Body of pancreas (tissue), 4 donors: ENCODE results near the gene TNRC6B. TPM values are rescaled to one million over a fixed set of nuclear protein-coding genes. Genes with fewer than 3 reads are reported as not detected.
"Not testable (repeated sequence)": the region's sequence is repeated elsewhere in the genome, so short reads cannot be mapped to it uniquely, and the experiment has no call there.

Experiments used
- ATAC-seq: fragments of 150-250 bp; one replicate; pipeline ENCODE4 v1.9.1; 2016
- DNase-seq, 4 donors: peaks; one replicate each; pipeline ENCODE4 v3.0.0-alpha.2; 2019
- H3K27ac ChIP-seq, 4 donors: fragments of 200-600 bp; sonication (generic); 1 replicate in 3 of 4; 2 replicates in 1 of 4; pipeline versions ENCODE4 v1.5.1 to v1.6.1; 2016 to 2019; ENCODE audit warnings: mild to moderate bottlenecking in 1 of 4, mixed read lengths in 1 of 4, moderate library complexity in 1 of 4
- H3K27me3 ChIP-seq, 2 donors: fragments of 200-600 bp; sonication (generic); one replicate each; pipeline ENCODE4 v1.6.0; 2016; ENCODE audit warnings: mild to moderate bottlenecking in 1 of 2
- H3K36me3 ChIP-seq, 2 donors: fragments of 200-600 bp; sonication (generic); replicated peaks in 1 of 2; 2 replicates each; pipeline ENCODE4 v1.5.1; 2016; ENCODE audit warnings: low read depth in 2 of 2; ENCODE audit not compliant: insufficient read depth in 1 of 2
- H3K4me1 ChIP-seq: fragments of 200-600 bp; sonication (generic); one replicate; pipeline ENCODE4 v1.6.0; 2016
- H3K4me3 ChIP-seq, 2 donors: fragments of 200-600 bp; sonication (generic); 1 replicate in 1 of 2; 2 replicates in 1 of 2; pipeline ENCODE4 v1.5.1; 2016 to 2019
- H3K9me3 ChIP-seq, 3 donors: fragments of 200-600 bp; sonication (generic); 1 replicate in 2 of 3; 2 replicates in 1 of 3; pipeline ENCODE4 v1.5.1; 2016
- POLR2A ChIP-seq, 3 donors: fragments of 450-650 bp; IDR thresholded peaks; one replicate each; pipeline ENCODE4 v1.6.1; 2016; ENCODE audit warnings: antibody characterized with exemption in 3 of 3, mild to moderate bottlenecking in 2 of 3
- WGBS, 2 donors: methylation state at CpG; one replicate each; pipeline ENCODE4 v1.1.5; 2017; 5-methylcytosine and 5-hydroxymethylcytosine counted together
- intact Hi-C: fragments of 100-400 bp; cut with DNase I; formaldehyde crosslinking; loops from one replicate; pipeline ENCODE4 v1.15.1; 2023
- total RNA-seq, 2 donors: library from RNA; depleted of rRNA; stranded (reverse); fragments of >200 nt; gene quantifications; one replicate each; pipeline ENCODE4 v1.1.0, GENCODE V29; 2016
- TF ChIP-seq, protein P1 (sequence below), 7 experiments: fragments of 450-650 bp in 4 of 7; fragments of 200-600 bp in 3 of 7; sonication (generic) in 3 of 7; IDR thresholded peaks; one replicate each; pipeline ENCODE4 v1.5.1; 2016 to 2019; ENCODE audit warnings: antibody characterized with exemption in 7 of 7

TNRC6B gene
- total RNA-seq, 2 donors from 2014 or later, result 25.2 to 39.9 TPM

DNA sequence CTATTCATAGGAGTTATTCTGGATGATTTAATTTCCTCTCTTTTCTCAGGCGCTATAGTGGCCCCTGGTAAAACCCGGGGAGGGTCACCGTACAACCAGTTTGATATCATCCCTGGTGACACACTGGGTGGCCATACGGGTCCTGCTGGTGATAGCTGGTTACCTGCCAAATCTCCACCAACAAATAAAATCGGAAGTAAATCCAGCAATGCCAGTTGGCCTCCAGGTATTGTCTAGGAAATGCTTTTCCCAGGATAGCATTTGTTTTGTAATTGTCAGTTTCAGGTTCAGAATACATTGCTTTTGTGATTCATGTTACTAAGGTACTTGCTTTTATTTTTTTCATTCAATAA is 133.0 kb downstream of the TNRC6B start:
- WGBS, 2 donors, result 72 to 81% methylated on average over 5 of the region's 5 CpGs
- DNase-seq (no peak), ATAC-seq (no peak)
- intact Hi-C loops, result no loop called here
- H3K27ac ChIP-seq, result no peak overlapping the region
- no peak overlapping the region for H3K4me3 ChIP-seq
- no peaks in the 10 kb centered on the region for H3K27me3 ChIP-seq
- no peaks in the 10 kb centered on the region for H3K4me1 ChIP-seq
- no peaks in the 10 kb centered on the region for H3K9me3 ChIP-seq
- H3K36me3 ChIP-seq, result peaks cover 8 to 28% of the 10 kb centered on the region in 2 donors
- TF ChIP-seq, protein P1, sequence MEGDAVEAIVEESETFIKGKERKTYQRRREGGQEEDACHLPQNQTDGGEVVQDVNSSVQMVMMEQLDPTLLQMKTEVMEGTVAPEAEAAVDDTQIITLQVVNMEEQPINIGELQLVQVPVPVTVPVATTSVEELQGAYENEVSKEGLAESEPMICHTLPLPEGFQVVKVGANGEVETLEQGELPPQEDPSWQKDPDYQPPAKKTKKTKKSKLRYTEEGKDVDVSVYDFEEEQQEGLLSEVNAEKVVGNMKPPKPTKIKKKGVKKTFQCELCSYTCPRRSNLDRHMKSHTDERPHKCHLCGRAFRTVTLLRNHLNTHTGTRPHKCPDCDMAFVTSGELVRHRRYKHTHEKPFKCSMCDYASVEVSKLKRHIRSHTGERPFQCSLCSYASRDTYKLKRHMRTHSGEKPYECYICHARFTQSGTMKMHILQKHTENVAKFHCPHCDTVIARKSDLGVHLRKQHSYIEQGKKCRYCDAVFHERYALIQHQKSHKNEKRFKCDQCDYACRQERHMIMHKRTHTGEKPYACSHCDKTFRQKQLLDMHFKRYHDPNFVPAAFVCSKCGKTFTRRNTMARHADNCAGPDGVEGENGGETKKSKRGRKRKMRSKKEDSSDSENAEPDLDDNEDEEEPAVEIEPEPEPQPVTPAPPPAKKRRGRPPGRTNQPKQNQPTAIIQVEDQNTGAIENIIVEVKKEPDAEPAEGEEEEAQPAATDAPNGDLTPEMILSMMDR (IDR thresholded peaks at IDR 0.05), result no peak
- no peak for TF ChIP-seq POLR2A (IDR thresholded peaks at IDR 0.05)

DNA sequence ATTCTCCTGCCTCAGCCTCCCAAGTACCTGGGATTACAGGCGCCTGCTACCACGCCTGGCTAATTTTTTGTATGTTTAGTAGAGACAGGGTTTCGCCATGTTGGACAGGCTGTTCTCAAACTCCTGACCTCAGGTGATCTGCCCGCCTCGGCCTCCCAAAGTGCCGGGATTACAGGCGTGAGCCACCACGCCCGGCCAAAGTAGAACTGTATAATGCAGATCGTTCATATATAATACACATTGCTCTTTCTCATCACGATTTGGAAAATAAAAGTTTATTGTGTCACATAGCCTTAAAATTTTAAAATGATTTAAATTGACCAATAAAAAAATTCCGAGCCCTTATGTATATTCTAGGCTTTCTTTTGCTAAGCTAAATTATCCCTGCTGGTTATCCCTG is 133.9 kb downstream of the TNRC6B start:
- H3K4me1 ChIP-seq, ATAC-seq, intact Hi-C loops, DNase-seq, H3K9me3 ChIP-seq, H3K27ac ChIP-seq, H3K27me3 ChIP-seq, H3K4me3 ChIP-seq: not testable (repeated sequence)
- 96% methylated on average over 12 of the region's 12 CpGs for WGBS, 2 donors
- peaks cover 8 to 30% of the 10 kb centered on the region in 2 donors for H3K36me3 ChIP-seq

GRCh38 chr22:40312050-40312449 is 134.3 kb downstream of the TNRC6B start:
- H3K27ac ChIP-seq, result no peak overlapping the region
- WGBS, 2 donors, result 82 to 95% methylated on average over 2 of the region's 2 CpGs
- H3K4me1 ChIP-seq, result no peaks in the 10 kb centered on the region
- no peaks in the 10 kb centered on the region for H3K9me3 ChIP-seq
- no peak overlapping the region for H3K4me3 ChIP-seq
- H3K36me3 ChIP-seq, result peaks cover 8 to 31% of the 10 kb centered on the region in 2 donors
- no peaks in the 10 kb centered on the region for H3K27me3 ChIP-seq
- intact Hi-C loops, result no loop called here
- no peak for TF ChIP-seq POLR2A (IDR thresholded peaks at IDR 0.05)
- TF ChIP-seq, protein P1 (IDR thresholded peaks at IDR 0.05), result no peak
- DNase-seq (no peak), ATAC-seq (no peak)

DNA sequence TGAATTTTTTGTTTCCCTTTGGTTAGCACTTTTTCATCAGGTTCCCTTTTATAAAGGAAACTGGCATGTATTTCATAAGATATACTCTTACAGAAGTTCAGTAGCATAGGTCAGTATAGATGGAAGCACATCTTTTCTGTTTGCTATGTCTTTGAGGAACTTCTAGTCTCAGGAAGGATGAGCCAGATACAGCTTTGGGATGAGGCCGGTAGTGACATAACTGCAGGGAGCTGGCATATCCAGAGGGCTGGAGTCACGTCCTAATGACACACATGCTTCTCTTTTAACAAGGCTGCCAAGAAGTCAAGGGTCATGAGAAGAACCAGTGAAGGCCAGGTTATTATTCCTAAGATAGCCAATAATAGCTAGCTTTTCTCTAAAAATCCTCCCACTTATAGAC is 135.3 kb downstream of the TNRC6B start:
- ATAC-seq (no peak), DNase-seq (no peak)
- Histone ChIP-seq H3K27me3 (no peaks in the 10 kb centered on the region), H3K27ac (no peak overlapping the region), H3K36me3 (peaks cover 7 to 35% of the 10 kb centered on the region in 2 donors), H3K4me3 (no peak overlapping the region), H3K4me1 (no peaks in the 10 kb centered on the region), H3K9me3 (no peaks in the 10 kb centered on the region)
- 50 to 89% methylated on average over 2 of the region's 2 CpGs for WGBS, 2 donors
- TF ChIP-seq, protein P1 (IDR thresholded peaks at IDR 0.05), result no peak
- TF ChIP-seq POLR2A (IDR thresholded peaks at IDR 0.05), result no peak
- intact Hi-C loops, result no loop called here

DNA sequence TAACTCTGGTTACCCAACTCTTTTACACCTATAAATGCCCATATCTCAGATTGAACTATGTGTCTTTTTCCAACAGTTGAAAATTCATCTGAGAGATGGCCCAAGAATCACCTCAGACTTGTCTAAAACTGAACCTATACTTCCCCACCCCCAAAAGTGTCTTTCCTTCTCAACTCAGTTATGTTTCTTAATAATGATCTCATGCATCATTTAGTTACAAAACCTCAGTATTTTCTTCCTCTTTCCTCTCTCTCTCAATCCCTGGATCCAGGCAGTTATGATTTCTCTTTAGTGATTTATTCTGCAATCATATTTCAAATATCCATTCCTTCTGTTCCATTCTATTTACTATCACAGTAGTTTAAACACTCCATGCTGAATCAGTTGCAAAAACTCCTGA is 136.3 kb downstream of the TNRC6B start:
- no peak overlapping the region for H3K4me3 ChIP-seq
- peaks cover 5 to 32% of the 10 kb centered on the region in 2 donors for H3K36me3 ChIP-seq
- intact Hi-C loops, result no loop called here
- no peaks in the 10 kb centered on the region for H3K4me1 ChIP-seq
- TF ChIP-seq, protein P1 (IDR thresholded peaks at IDR 0.05), result no peak
- TF ChIP-seq POLR2A (IDR thresholded peaks at IDR 0.05), result no peak
- no peaks in the 10 kb centered on the region for H3K9me3 ChIP-seq
- no peak for DNase-seq
- no peaks in the 10 kb centered on the region for H3K27me3 ChIP-seq
- no peak overlapping the region for H3K27ac ChIP-seq
- ATAC-seq, result no peak
